ENCODE measurements around the gene TLE3. TPM values are rescaled to one million over a fixed set of nuclear protein-coding genes. Genes with fewer than 3 reads are reported as not detected.

The TLE3 gene
- polyA plus RNA-seq, 1 donor (not counting 4 experiments of a cell fraction or from before 2014, with no cell fraction given), result 8.3 TPM

GRCh38 chr15:70078578-70079417, 18.9 kb downstream of the TLE3 start:
- no peak for TF ChIP-seq CTCF (optimal IDR thresholded peaks at IDR 0.05 in 1 of 3, IDR thresholded peaks at IDR 0.05 in 1 of 3, conservative IDR thresholded peaks at IDR 0.05 in 1 of 3; ENCODE audit: extremely low read depth in 1 of 3, insufficient read depth in 2 of 3, low read length in 3 of 3)
- no peak for TF ChIP-seq EZH2 (IDR thresholded peaks at IDR 0.05; ENCODE audit: low read length)
- H4K20me1 ChIP-seq (ENCODE audit: control insufficient read depth, extremely low read depth, insufficient read depth, low read length), result peaks cover 5% of the 10 kb centered on the region
- H3K36me3 ChIP-seq (ENCODE audit: control insufficient read depth in 2 of 2, extremely low read depth in 1 of 2, insufficient read depth in 2 of 2, low read length in 2 of 2), result peaks cover 26 to 30% of the 10 kb centered on the region in 2 experiments
- no peak overlapping the region for H3K27ac ChIP-seq (ENCODE audit: control insufficient read depth, insufficient read depth, low read length)
- dilution Hi-C loops (cut with MboI; ENCODE audit: extremely low pct_ligation_motif_present, low sequenced_read_pairs), result no loop called here
- H3K4me1 ChIP-seq (ENCODE audit: control insufficient read depth, extremely low read depth, insufficient read depth, low read length), result no peaks in the 10 kb centered on the region
- H3K4me2 ChIP-seq (ENCODE audit: control insufficient read depth, extremely low read depth, insufficient read depth, low read depth, low read length), result no peak overlapping the region
- no peaks in the 10 kb centered on the region for H3K27me3 ChIP-seq (ENCODE audit: control insufficient read depth, extremely low read depth, insufficient read depth, low read length)
- H3K9me3 ChIP-seq (ENCODE audit: control insufficient read depth, low read depth, low read length), result no peaks in the 10 kb centered on the region
- no peak overlapping the region for H3K4me3 ChIP-seq (ENCODE audit: control insufficient read depth in 2 of 3, extremely low read depth in 1 of 3, insufficient read depth in 2 of 3, low read depth in 1 of 3, low read length in 3 of 3)
- no peak overlapping the region for H3K9ac ChIP-seq (ENCODE audit: control insufficient read depth, extremely low read depth, insufficient read depth, low read length)
- peaks cover 7% of the 10 kb centered on the region for H3K79me2 ChIP-seq (ENCODE audit: control insufficient read depth, insufficient read depth, low read length)
- H2AFZ ChIP-seq (ENCODE audit: control insufficient read depth, low read length), result no peak overlapping the region
- peaks cover 5% of the 10 kb centered on the region for H3K9me1 ChIP-seq (ENCODE audit: control insufficient read depth, extremely low read depth, insufficient read depth, low read length)
- FAIRE-seq (no peak), DNase-seq (ENCODE audit: low read depth, low spot score) (no peak)

- DNase-seq (ENCODE audit: low read depth, low spot score), result no peak
- Histone ChIP-seq H4K20me1 (ENCODE audit: control insufficient read depth, extremely low read depth, insufficient read depth, low read length) (peaks cover 5% of the 10 kb centered on the region), H3K36me3 (ENCODE audit: control insufficient read depth in 2 of 2, extremely low read depth in 1 of 2, insufficient read depth in 2 of 2, low read length in 2 of 2) (peaks cover 24 to 31% of the 10 kb centered on the region in 2 experiments), H3K9me1 (ENCODE audit: control insufficient read depth, extremely low read depth, insufficient read depth, low read length) (peaks cover 2% of the 10 kb centered on the region), H3K9ac (ENCODE audit: control insufficient read depth, extremely low read depth, insufficient read depth, low read length) (no peak overlapping the region), H3K4me2 (ENCODE audit: control insufficient read depth, extremely low read depth, insufficient read depth, low read depth, low read length) (no peak overlapping the region), H3K79me2 (ENCODE audit: control insufficient read depth, insufficient read depth, low read length) (peaks cover 7% of the 10 kb centered on the region), H3K9me3 (ENCODE audit: control insufficient read depth, low read depth, low read length) (no peaks in the 10 kb centered on the region), H3K27ac (ENCODE audit: control insufficient read depth, insufficient read depth, low read length) (no peak overlapping the region), H3K27me3 (ENCODE audit: control insufficient read depth, extremely low read depth, insufficient read depth, low read length) (no peaks in the 10 kb centered on the region), H3K4me1 (ENCODE audit: control insufficient read depth, extremely low read depth, insufficient read depth, low read length) (no peaks in the 10 kb centered on the region), H2AFZ (ENCODE audit: control insufficient read depth, low read length) (no peak overlapping the region), H3K4me3 (ENCODE audit: control insufficient read depth in 2 of 3, extremely low read depth in 1 of 3, insufficient read depth in 2 of 3, low read depth in 1 of 3, low read length in 3 of 3) (no peak overlapping the region)
- dilution Hi-C loops (cut with MboI; ENCODE audit: extremely low pct_ligation_motif_present, low sequenced_read_pairs), result no loop called here
- FAIRE-seq, result no peak
- TF ChIP-seq CTCF (optimal IDR thresholded peaks at IDR 0.05 in 1 of 3, IDR thresholded peaks at IDR 0.05 in 1 of 3, conservative IDR thresholded peaks at IDR 0.05 in 1 of 3; ENCODE audit: extremely low read depth in 1 of 3, insufficient read depth in 2 of 3, low read length in 3 of 3) (no peak), EZH2 (IDR thresholded peaks at IDR 0.05; ENCODE audit: low read length) (no peak)
Observed at GRCh38 chr15:70077188-70078147, 20.2 kb downstream of the TLE3 start.
